Upper lobe of left lung (tissue), 4 donors: ENCODE measurements around the gene C6orf47.

Source experiments
- EP300 ChIP-seq, 4 donors: sonication (generic); formaldehyde crosslinking; IDR thresholded peaks; one replicate each; pipeline ENCODE4 v1.5.1; 2017; ENCODE audit warnings: antibody characterized with exemption in 4 of 4, control low read depth in 2 of 4
- POLR2AphosphoS5 ChIP-seq, 2 donors: sonication (generic); formaldehyde crosslinking; IDR thresholded peaks; one replicate each; pipeline ENCODE4 v1.5.1; 2017; ENCODE audit warnings: antibody characterized with exemption in 2 of 2
- TF ChIP-seq, protein P1 (sequence below), 6 experiments: fragments of 450-650 bp in 4 of 6; fragments of 200-600 bp in 2 of 6; sonication (generic) in 2 of 6; IDR thresholded peaks; one replicate each; pipeline ENCODE4 v1.5.1; 2016 to 2019; ENCODE audit warnings: antibody characterized with exemption in 6 of 6

DNA sequence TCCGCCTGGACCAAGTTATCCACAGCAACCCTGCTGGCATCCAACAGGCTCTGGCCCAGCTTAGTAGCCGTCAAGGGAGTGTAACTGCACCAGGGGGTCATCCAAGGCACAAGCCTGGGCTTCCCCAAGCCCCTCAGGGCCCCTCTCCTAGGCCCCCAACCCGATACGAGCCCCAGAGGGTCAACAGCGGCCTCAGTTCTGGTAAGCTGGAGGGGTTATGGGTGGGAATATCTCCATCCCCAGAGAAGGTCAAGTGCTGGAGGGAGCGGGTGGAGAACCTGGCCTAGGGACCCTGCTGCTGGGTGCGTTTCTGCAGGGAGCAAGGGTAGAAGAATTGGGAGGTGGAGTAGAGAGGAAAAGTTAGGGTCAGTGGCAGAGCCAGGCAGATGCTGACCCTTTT, 27.1 kb downstream of the C6orf47 start:
- TF ChIP-seq POLR2AphosphoS5 (IDR thresholded peaks at IDR 0.05) (no peak), EP300 (IDR thresholded peaks at IDR 0.05) (no peak)
- TF ChIP-seq, protein P1, sequence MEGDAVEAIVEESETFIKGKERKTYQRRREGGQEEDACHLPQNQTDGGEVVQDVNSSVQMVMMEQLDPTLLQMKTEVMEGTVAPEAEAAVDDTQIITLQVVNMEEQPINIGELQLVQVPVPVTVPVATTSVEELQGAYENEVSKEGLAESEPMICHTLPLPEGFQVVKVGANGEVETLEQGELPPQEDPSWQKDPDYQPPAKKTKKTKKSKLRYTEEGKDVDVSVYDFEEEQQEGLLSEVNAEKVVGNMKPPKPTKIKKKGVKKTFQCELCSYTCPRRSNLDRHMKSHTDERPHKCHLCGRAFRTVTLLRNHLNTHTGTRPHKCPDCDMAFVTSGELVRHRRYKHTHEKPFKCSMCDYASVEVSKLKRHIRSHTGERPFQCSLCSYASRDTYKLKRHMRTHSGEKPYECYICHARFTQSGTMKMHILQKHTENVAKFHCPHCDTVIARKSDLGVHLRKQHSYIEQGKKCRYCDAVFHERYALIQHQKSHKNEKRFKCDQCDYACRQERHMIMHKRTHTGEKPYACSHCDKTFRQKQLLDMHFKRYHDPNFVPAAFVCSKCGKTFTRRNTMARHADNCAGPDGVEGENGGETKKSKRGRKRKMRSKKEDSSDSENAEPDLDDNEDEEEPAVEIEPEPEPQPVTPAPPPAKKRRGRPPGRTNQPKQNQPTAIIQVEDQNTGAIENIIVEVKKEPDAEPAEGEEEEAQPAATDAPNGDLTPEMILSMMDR (IDR thresholded peaks at IDR 0.05), result no peak
